ENCODE measurements around the gene NXPE3. TPM values are rescaled to one million over a fixed set of nuclear protein-coding genes. Genes with fewer than 3 reads are reported as not detected.

The NXPE3 gene
- total RNA-seq, 2 experiments from 2014 or later = 37.4 to 37.5 TPM

- intact Hi-C loops (cut with DNase I, micrococcal nuclease) = loop anchor here (2.0 to 10.0 kb wide), 4 partner anchors 54 to 1066 kb away; partner anchors contain the start of genes CEP97 (in 1 of the 2), PCNP (in 1 of the 2) and ZBTB11 (in 1 of the 2)
Observed at GRCh38 chr3:101778385-101779046, 495 bp upstream of the NXPE3 start.

GRCh38 chr3:101779822-101780381, 891 bp downstream of the NXPE3 start:
- peak overlapping the region; percentile 100 for H3K27ac Mint-ChIP-seq

More at GRCh38 chr3:101778385-101779046, 495 bp upstream of the NXPE3 start:
- H3K36me3 ChIP-seq (ENCODE audit: insufficient read depth, low read length) = peaks cover 12% of the 10 kb centered on the region
- H3K9me3 ChIP-seq (ENCODE audit: control insufficient read depth in 1 of 2, insufficient read depth in 1 of 2, low read length in 2 of 2) = no peaks in the 10 kb centered on the region
- peaks cover 26% of the 10 kb centered on the region for H3K4me1 ChIP-seq (ENCODE audit: insufficient read depth, low read length)
- Mint-ChIP-seq H3K27me3 (no peaks in the 10 kb centered on the region), H3K9me3 (no peaks in the 10 kb centered on the region), H3K27ac (peak overlapping the region; percentile 100), H3K4me1 (ENCODE audit: low read depth) (peaks cover 55% of the 10 kb centered on the region), H3K36me3 (ENCODE audit: low read depth) (peaks cover 28% of the 10 kb centered on the region), H3K4me3 (peak overlapping the region; percentile 98)
- no peaks in the 10 kb centered on the region for H3K27me3 ChIP-seq (ENCODE audit: control insufficient read depth in 1 of 2, insufficient read depth in 2 of 2, low read length in 2 of 2)
- DNase-seq (peak in 1 of 14 experiments; percentile 14), ATAC-seq (ENCODE audit: poor library complexity) (no peak)
- TF ChIP-seq CTCF (IDR thresholded peaks at IDR 0.05) = no peak
- peak overlapping the region; percentile 89 for H3K4me3 ChIP-seq (ENCODE audit: low read length)
- POLR2A ChIA-PET = interaction anchor here (0.6 to 1.8 kb wide), 25 partner anchors 10 to 451 kb away, joined by 3 to 51 read pairs (median 5); partner anchors contain the start of genes CEP97, NFKBIZ, PCNP and RPL24
- CTCF ChIA-PET = interaction anchor here (1.2 to 1.4 kb wide), 2 partner anchors 24 to 54 kb away, joined by 5 to 6 read pairs; partner anchors contain the start of gene CEP97
- H3K27ac ChIP-seq (ENCODE audit: low read depth in 1 of 2, low read length in 2 of 2) = peak overlapping the region; percentile 87 to 89

More at GRCh38 chr3:101779822-101780381, 891 bp downstream of the NXPE3 start:
- H3K27ac ChIP-seq (ENCODE audit: low read depth in 1 of 2, low read length in 2 of 2) = peak overlapping the region; percentile 87 to 89
- Mint-ChIP-seq H3K36me3 (ENCODE audit: low read depth) (peaks cover 42% of the 10 kb centered on the region), H3K4me1 (ENCODE audit: low read depth) (peaks cover 69% of the 10 kb centered on the region), H3K4me3 (peak overlapping the region; percentile 98), H3K9me3 (no peaks in the 10 kb centered on the region), H3K27me3 (no peaks in the 10 kb centered on the region)
- ATAC-seq (ENCODE audit: poor library complexity) (no peak), DNase-seq (no peak)
- ChIA-PET CTCF (interaction anchor here (1.0 to 1.4 kb wide), 3 partner anchors 23 to 59 kb away, joined by 3 to 6 read pairs (median 5); partner anchors contain the start of gene CEP97), POLR2A (interaction anchor here (0.8 to 1.8 kb wide), 13 partner anchors 9 to 299 kb away, joined by 3 to 51 read pairs (median 15); partner anchors contain the start of genes CEP97, NFKBIZ, RPL24 and TRMT10C)
- peaks cover 25% of the 10 kb centered on the region for H3K36me3 ChIP-seq (ENCODE audit: insufficient read depth, low read length)
- H3K4me3 ChIP-seq (ENCODE audit: low read length) = peak overlapping the region; percentile 89
- no peaks in the 10 kb centered on the region for H3K9me3 ChIP-seq (ENCODE audit: control insufficient read depth in 1 of 2, insufficient read depth in 1 of 2, low read length in 2 of 2)
- no peak for TF ChIP-seq CTCF (IDR thresholded peaks at IDR 0.05)
- H3K27me3 ChIP-seq (ENCODE audit: control insufficient read depth in 1 of 2, insufficient read depth in 2 of 2, low read length in 2 of 2) = no peaks in the 10 kb centered on the region
- intact Hi-C loops (cut with DNase I, micrococcal nuclease) = loop anchor here (2.0 to 10.0 kb wide), 5 partner anchors 49 to 1068 kb away; partner anchors contain the start of genes CEP97 (in 1 of the 2), PCNP (in 1 of the 2) and ZBTB11 (in 1 of the 2)
- H3K4me1 ChIP-seq (ENCODE audit: insufficient read depth, low read length) = peaks cover 32% of the 10 kb centered on the region
